Activated naive CD4-positive, alpha-beta T cell treated with anti-CD3 and anti-CD28 coated beads, Interleukin-2, amount 10 ng/mL, durations not matched to agents 7 days and 5 days (primary cell): ENCODE data around the gene CIAO3.

Experiments
- CTCF ChIA-PET: fragments of 350-600 bp; sonication (Branson Sonifier 250); formaldehyde crosslinking; loops from one replicate; lab custom pipeline; 2021; ENCODE audit warnings: antibody characterized with exemption; lab: Charles Lee
- DNase-seq: peaks from one replicate; pipeline ENCODE4 v3.0.0-alpha.2; 2020
- H3K27ac Mint-ChIP-seq: one replicate; pipeline ENCODE4 v1.8.0; 2021; ENCODE audit warnings: mild to moderate bottlenecking, moderate library complexity, mixed read lengths
- H3K27me3 Mint-ChIP-seq: one replicate; pipeline ENCODE4 v1.8.0; 2021; ENCODE audit warnings: mild to moderate bottlenecking, mixed read lengths
- H3K36me3 Mint-ChIP-seq: one replicate; pipeline ENCODE4 v1.8.0; 2021; ENCODE audit warnings: mixed read lengths
- H3K4me1 Mint-ChIP-seq: one replicate; pipeline ENCODE4 v1.8.0; 2021; ENCODE audit warnings: mixed read lengths
- H3K4me3 Mint-ChIP-seq: one replicate; pipeline ENCODE4 v1.8.0; 2021; ENCODE audit warnings: mild to moderate bottlenecking, moderate library complexity, mixed read lengths
- H3K9me3 Mint-ChIP-seq: one replicate; pipeline ENCODE4 v1.8.0; 2021; ENCODE audit warnings: mixed read lengths

Gene CIAO3

GRCh38 chr16:680967-681745, 59.6 kb downstream of the CIAO3 start:
- H3K4me3 Mint-ChIP-seq: peak overlapping the region; percentile 81
- H3K9me3 Mint-ChIP-seq: no peaks in the 10 kb centered on the region
- peaks cover 17% of the 10 kb centered on the region for H3K36me3 Mint-ChIP-seq
- CTCF ChIA-PET: interaction anchor here (1.7 kb wide), 1 partner anchor 13 kb away, joined by 6 read pairs; the partner anchor contains the start of gene RHOT2
- DNase-seq: no peak
- peak overlapping the region; percentile 68 for H3K27ac Mint-ChIP-seq
- peaks cover 42% of the 10 kb centered on the region for H3K4me1 Mint-ChIP-seq
- peaks cover 17% of the 10 kb centered on the region for H3K27me3 Mint-ChIP-seq

DNA sequence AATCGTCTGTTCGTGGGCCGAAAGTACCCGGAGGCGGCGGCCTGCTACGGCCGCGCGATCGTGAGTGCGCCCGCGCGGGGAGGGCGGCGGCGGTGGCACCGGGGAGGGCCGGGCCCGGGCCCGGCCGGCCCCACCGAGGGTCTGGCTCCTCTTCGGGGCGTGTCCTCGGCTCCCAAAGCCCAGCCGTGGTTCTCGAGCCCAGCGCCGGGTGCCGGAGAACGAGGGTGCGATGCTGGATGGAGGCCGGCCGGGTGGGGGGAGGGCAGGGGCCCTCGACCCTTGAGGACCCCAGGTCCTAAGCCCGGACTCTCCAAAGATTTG, 60.2 kb downstream of the CIAO3 start:
- no peak for DNase-seq
- Mint-ChIP-seq H3K4me3 (peak overlapping the region; percentile 81), H3K4me1 (peaks cover 38% of the 10 kb centered on the region), H3K27me3 (peaks cover 23% of the 10 kb centered on the region), H3K36me3 (peaks cover 16% of the 10 kb centered on the region), H3K9me3 (no peaks in the 10 kb centered on the region), H3K27ac (peak overlapping the region; percentile 68)
- CTCF ChIA-PET: interaction anchor here (0.9 to 1.7 kb wide), 2 partner anchors 13 to 33 kb away, joined by 3 to 6 read pairs; partner anchors contain the start of gene RHOT2

DNA sequence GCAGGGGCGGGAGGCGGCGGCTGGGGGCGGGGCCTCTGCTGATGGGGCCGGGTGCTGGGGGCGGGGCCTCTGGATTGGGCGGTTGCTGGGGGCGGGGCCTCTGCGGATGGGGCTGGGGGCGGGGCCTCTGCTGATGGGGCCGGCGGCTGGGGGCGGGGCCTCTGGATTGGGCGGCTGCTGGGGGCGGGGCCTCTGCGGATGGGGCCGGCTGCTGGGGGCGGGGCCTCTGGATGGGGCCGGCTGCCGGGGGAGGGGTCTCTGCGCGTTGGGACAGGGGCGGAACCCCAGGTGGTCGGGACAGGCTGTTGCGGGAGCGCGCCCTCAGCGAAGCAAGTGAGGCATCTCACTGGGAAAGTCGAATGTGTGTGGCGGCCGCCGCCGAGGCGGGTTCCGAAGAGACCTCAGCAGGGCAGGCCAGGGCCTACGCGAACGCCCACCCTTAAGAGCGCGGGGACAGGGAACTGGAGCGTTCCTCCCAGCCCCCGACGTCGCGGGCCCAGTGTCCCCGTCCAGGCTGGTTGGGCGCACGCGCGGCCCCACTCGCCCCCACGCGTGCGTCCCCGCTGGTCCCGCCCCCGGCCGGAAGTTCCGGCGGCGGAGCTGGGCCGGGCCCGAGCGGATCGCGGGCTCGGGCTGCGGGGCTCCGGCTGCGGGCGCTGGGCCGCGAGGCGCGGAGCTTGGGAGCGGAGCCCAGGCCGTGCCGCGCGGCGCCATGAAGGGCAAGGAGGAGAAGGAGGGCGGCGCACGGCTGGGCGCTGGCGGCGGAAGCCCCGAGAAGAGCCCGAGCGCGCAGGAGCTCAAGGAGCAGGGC, 60.8 kb downstream of the CIAO3 start, which contains the start of gene STUB1:
Gene STUB1, plus strand, starts transcription at position 597 of the 811 bp plus-strand sequence. Its CDS starts 116 bp downstream, at position 713.
- Mint-ChIP-seq H3K27ac (peak within 1 kb of the TSS; percentile 88), H3K4me3 (peak within 1 kb of the TSS; percentile 81), H3K36me3 (peaks cover 15% of the 10 kb centered on the region), H3K4me1 (peaks cover 38% of the 10 kb centered on the region), H3K27me3 (peaks cover 29% of the 10 kb centered on the region), H3K9me3 (no peaks in the 10 kb centered on the region)
- CTCF ChIA-PET: interaction anchor here (0.9 to 1.7 kb wide), 2 partner anchors 12 to 32 kb away, joined by 3 to 6 read pairs; partner anchors contain the start of gene RHOT2
- DNase-seq: peak; percentile 95
